GM18907 (cell line): ENCODE measurements around the gene RTEL1.

Source experiments
- ATAC-seq: cut with Tn5 transposase; IDR thresholded peaks from one replicate; pipeline ENCODE4 v1.9.1; 2021; ENCODE audit warnings: mild to moderate bottlenecking, moderate library complexity; ENCODE audit not compliant: unreplicated experiment

RTEL1 gene

DNA sequence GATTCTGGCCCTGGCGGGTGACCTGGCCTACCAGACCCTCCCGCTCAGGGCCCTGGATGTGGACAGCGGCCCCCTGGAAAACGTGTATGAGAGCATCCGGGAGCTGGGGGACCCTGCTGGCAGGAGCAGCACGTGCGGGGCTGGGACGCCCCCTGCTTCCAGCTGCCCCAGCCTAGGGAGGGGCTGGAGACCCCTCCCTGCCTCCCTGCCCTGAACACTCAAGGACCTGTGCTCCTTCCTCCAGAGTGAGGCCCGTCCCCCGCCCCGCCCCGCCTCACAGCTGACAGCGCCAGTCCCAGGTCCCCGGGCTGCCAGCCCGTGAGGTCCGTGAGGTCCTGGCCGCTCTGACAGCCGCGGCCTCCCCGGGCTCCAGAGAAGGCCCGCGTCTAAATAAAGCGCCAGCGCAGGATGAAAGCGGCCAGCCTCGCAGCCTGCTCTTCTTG, 80.6 kb downstream of the RTEL1 start:
- no peak for ATAC-seq

DNA sequence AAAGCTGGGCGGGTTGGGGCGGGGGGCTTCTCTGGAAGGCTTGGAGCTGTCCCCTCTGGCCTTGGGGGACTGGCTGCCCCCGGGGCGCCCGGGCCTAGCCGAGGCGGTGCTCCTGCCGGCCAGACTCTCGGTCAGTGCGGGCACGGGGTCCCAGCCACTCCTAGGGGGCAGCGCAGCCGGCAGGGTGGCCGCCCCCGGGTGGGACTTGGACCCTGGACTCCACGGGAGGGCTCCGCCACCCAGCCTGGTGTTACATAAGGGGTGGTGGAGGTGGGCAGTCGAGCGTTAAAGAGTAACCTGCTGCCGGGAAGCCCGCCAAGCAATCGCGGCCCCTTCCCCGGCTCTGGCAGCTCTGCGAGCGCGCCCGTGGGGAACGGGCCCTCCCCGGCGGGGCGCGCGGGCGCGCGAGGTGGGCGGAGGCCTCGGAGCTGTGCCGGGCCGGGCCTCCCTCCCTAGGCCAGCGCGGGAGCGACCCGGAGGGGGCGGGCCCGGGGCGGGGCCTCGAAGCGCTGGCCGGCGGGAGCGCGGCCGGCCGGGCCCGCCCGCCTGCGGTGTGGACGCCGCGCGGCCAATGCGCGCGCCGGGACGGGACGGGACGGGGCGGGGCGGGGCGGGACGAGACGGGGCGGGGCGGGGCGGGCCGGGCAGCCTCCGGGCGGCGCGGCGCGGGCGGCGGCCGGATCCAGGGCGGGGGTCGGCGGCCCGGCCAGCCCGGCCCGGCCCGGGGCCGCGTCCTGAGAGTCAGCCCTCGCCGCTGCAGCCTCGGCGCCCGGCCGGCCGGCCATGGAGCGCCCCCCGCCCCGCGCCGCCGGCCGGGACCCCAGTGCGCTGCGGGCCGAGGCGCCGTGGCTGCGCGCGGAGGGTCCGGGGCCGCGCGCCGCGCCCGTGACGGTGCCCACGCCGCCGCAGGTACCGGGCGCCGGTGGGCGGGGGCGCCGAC, 81.3 kb downstream of the RTEL1 start, which contains the start of gene SLC2A4RG:
TSS of gene SLC2A4RG (plus strand) at position 647 of the 940 bp plus-strand sequence. CDS start at position 784, 137 bp downstream.
- no peak for ATAC-seq

DNA sequence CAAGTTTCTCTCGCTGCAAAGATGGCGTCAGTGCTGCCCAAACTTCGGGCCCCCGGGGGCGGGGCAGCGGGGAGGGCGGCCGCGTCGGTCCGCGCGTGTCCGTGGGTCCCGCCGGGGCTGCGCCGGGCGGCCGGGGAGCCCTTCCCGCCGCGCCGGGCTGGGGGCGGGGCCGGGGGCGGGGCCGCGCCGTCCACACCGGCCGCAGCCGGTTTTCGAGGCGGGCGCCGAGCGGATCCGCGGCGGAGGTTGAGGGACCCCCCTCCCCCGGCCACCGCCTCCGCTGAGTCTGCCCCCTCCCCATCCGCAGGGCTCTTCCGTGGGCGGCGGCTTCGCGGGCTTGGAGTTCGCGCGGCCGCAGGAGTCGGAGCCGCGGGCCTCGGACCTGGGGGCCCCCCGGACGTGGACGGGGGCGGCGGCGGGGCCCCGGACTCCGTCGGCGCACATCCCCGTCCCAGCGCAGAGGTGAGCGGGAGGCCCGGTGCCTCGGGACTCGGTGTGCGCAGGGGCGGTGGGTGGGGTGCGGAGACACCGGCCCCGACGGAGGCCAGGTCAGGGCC, 82.0 kb downstream of the RTEL1 start:
- no peak for ATAC-seq

DNA sequence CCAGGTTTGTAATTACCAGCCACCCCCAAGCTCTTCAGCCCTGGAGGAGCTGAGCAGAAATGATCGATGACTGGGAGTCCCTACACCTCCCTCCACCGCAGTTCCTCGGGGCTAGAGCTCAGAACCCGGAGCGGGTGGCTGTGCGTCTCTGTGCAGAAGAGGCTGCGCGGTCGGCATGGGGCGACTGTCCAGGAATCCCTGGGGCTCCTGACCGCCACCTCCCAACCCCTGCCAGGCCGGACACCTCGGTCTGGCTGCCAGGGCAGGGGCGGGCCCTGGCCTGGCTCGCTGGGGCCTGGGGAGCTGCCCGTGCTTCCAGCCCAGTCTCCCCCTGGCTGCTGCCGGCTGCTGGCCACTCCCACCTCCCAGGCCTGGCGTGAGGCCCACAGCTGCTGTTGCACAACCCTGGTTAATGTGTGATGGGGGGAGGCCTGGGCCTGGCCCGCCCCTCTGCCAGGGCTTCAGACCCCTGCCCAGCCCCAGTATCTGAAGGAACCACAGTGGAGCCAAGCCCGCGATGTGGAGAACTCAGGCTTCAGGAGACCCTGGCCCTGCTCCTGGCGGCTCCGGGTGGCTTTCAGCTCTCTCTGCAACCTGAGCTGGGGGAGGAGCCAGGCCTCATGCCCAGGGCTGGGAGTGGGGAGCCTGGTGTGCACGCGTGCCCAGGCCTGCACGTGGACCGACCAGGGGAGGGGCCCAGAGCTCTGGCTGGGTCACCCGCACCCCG, 82.7 kb downstream of the RTEL1 start:
- ATAC-seq: no peak

DNA sequence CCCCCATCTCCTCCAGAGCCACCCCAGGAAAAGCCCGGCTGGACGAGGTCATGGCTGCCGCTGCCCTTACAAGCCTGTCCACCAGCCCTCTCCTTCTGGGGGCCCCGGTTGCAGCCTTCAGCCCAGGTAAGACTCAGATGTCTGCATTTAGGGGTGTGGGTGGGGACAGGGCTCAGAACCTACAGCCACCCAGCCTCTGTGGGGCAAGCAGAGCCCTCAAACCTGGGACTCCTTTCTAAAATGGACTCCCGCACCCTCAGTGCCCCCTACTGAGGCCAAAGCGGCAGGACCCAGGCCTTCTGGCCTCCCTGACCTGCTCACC, 83.2 kb downstream of the RTEL1 start:
- ATAC-seq: no peak

DNA sequence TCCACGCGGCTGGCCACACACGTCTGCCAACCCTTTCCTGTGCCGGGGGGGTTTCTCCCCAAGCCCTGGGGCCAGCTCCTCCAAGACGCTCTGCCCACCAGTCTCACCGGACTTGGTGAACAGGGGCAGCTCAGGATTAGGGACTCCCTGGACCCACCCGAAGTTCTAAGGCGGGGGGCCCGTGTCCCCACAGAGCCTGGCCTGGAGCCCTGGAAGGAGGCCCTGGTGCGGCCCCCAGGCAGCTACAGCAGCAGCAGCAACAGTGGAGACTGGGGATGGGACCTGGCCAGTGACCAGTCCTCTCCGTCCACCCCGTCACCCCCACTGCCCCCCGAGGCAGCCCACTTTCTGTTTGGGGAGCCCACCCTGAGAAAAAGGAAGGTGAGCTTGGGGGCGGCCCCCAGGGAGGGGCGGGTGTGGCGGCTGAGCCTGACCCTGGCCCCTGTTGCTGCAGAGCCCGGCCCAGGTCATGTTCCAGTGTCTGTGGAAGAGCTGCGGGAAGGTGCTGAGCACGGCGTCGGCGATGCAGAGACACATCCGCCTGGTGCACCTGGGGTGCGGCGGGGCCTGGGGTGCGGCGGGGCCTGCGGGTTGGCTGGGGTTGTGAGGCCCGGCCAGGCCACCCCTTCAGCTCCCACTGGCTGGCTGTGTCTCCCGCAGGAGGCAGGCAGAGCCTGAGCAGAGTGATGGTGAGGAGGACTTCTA, 83.7 kb downstream of the RTEL1 start:
- ATAC-seq: no peak

DNA sequence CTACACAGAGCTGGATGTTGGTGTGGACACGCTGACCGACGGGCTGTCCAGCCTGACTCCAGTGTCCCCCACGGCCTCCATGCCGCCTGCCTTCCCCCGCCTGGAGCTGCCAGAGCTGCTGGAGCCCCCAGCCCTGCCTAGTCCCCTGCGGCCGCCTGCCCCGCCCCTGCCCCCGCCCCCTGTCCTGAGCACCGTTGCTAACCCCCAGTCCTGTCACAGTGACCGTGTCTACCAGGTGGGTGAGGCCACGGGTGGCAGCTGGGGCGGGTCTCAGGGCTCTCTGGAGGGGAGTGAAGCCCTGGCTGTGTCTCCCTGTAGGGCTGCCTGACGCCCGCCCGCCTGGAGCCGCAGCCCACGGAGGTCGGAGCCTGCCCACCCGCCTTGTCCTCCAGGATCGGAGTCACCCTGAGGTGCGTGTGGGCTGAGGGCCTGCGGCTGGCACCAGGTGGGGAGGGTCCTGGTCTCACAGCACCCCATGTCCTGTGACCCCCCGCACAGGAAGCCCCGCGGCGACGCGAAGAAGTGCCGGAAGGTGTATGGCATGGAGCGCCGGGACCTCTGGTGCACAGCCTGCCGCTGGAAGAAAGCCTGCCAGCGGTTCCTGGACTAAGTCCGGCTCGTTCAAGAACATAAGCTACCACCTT, 84.4 kb downstream of the RTEL1 start:
- ATAC-seq: no peak

DNA sequence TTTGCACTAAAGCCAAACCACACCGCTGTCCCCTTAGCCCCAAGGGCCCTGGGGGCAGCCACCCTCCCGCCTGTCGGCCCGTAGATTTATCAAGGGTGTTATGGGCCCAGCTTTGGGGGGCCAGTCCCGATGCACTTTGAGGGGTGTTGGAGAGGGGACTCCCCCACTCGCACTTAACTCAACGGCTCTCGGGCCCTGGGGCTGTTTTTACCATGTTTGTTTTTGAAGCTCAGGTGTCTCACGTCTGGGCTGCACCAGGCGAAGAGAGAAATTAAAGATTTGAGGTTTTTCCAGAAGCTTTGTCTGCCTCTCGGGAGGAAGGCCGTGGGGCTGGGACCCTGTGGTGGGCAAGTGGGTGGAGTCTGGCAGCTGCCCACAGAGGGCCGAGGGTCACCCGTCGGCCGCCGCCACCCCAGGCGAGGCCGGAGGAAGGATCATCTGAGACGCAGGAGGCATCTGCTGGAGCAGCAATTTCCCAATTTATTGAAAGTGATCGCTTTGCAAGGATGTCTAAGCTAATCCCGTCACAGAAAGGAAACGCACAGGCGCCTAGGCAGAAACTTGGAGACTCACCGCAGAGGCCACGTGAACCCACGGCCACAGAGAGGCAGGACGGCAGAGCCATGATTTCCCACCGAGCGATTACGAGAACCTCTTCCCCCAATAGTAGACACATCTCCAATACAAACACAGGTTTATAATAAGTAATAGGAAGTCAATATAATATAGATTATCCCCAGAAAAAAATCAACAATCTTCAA, 85.3 kb downstream of the RTEL1 start:
- ATAC-seq: no peak

DNA sequence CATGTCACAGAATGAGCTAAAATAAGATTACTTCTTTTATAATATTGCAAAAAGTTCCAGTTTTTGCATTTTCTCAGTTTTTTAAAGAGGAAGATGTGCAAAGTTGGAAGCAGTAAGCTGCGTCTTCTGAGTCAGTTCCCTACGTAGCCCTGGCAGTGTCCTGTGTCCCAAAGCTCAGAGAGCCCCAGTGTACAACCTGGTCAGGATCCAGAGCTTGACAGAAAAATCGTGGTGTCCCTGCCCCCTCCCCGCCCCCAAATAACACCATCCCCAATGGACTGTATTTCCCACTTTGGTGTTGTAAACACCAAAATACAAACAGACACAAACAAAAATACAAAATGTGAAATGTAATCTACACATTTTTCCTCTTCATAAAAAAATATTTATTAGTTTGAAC, 86.0 kb downstream of the RTEL1 start:
- ATAC-seq: no peak

DNA sequence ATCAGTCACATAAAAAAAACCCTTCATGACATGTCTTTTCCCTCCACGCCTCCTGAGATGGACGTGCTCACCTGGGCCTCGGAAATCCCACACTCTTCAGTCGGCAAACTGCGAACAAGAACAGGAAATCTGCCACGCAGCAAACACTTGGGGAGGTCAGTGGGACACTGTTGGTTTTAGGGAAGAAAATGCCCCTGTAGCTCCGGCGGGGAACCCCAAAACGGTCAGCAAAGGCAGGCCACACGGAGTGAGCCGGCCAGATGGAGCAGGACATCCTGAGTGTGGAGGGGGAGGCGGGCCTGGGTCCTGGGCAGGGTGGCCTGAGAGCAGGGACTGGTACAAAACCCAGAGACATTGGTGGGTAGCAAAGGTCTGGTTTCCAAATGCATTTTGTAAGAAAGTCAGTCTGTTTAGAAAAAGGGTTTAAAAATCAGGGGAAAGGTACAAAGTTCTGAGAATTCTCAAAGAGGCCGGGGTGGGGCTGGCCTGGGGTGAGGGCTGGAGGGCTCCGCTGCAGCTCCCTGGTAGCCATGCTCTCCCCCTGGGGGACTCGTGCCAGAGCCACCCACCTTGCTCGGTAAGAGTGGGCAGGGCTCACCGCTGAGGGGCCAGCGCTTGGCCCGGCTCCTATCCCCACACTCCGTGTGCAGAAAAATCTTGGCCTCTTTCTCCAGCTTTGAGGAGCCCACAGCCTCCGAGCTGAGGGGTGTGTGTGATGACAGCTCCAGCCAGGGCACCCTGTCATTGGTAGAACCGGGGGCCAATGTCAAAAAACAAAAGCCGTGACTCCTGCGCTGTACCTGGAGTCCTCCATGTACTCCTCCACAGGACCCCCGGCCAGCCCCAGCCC, 86.7 kb downstream of the RTEL1 start:
- no peak for ATAC-seq

DNA sequence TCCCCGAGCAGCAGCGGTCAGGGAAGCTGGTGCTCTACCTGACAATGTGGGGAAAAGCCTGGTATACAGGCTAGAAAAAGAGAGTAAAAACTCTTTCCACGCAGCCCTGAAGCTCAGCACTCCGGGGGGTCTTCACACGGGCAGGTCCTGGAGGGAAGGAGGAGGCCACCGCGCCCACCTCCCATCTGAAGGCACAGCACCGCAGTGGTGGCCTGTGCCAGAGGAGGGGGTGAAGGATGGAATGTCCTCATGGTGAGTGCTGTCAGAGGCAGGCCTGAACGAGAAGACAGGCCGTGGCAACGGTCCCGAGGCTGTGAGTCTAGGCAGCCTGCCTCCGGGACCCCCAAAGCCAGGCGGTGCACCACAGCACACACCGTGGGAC, 87.3 kb downstream of the RTEL1 start:
- ATAC-seq: no peak
